SIG-M5 (cell line): ENCODE data around the gene CLIC4.
"Not testable (repeated sequence)": the region's sequence is repeated elsewhere in the genome, so short reads cannot be mapped to it uniquely, and the experiment has no call there.

Experiments used
- DNase-seq: peaks from one replicate; lab custom pipeline; 2025; lab: John Stamatoyannopoulos, UW

Gene CLIC4

DNA sequence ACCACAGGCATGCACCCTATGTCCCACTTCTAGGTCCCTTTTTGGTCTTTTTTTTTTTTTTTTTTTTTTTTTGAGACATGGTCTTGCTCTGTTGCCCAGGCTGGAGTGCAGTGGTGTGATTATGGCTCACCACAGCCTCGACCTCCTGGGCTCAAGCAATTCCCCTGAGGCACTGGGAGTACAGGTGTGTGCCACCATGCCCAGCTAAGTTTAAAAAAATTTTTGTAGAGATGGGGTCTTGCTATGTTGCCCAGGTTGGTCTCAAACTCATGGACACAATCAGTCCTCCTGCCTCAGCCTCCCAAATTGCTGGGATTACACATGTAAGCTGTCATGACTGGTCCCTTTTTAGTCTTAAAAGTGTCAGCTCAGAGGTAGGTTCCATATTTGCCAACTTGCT, 75.0 kb downstream of the CLIC4 start:
- DNase-seq = not testable (repeated sequence)

DNA sequence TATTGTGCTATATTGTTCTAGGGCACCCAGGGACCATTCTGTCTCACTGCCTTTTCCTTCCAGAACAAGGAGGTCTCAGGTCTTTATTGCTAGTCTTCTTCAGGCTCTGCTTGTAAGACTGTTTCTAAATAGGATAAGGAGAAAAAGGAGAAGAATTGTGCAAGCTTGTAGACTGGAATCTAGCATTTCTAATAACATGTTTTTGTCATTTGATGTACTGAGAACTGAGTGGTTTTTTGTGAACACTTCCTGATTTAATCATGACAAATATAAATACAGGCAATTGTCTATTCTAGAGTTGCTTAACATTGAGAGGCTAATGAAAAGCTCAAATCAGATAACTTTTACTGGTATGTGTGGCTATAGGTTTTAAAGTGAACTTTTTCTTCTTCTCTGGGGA, 77.6 kb downstream of the CLIC4 start:
- no peak for DNase-seq

DNA sequence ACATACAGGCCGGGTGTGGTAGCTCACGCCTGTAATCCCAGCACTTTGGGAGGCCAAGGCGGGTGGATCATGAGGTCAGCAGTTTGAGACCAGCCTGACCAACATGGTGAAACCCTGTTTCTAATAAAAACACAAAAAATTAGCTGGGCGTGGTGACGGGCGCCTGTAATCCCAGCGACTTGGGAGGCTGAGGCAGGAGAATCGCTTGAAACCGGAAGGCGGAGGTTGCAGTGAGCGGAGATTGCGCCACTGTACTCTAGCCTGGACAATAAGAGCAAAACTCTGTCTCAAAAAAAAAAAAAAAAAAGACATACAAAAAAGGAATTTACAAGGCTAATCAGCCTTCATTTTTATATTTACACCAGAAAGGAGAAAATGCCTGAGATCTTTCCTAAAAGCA, 78.2 kb downstream of the CLIC4 start:
- DNase-seq = not testable (repeated sequence)

DNA sequence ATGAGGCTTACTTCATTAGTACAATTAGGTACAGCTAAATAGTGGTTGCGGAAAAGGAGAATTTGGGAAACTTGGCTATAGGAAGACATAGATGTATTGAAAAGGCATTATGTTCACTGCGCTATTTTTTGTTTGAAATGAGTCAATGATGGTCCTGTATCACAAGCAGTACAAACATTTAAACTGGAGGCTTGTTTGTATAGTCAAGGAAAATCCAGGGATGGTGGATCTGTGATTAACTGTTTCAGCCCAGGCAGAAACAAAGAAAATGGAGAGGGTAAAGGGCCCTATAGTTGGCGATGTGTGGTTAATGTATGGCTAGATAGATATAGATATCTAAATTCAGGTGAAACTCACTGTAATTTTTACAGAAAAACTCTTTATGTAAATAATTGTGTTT, 79.9 kb downstream of the CLIC4 start:
- no peak for DNase-seq

DNA sequence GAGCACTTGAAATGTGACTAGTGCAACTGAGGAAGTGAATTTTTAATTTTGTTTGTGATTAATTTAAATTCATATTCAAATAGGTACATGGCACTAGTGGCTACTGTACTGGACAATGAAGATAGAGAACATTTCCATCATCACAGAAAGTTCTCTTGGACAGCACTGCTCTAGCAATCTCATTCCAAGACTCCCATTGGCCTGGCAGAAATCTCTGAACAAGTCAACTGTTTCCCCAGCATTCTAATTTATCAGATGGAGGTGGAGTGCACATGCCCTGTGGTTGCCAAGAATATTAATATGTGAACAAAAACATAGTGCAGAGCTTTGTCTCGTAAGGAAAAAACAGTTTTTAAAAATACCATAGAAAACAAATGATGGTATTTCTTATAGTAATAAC, 81.3 kb downstream of the CLIC4 start:
- no peak for DNase-seq

DNA sequence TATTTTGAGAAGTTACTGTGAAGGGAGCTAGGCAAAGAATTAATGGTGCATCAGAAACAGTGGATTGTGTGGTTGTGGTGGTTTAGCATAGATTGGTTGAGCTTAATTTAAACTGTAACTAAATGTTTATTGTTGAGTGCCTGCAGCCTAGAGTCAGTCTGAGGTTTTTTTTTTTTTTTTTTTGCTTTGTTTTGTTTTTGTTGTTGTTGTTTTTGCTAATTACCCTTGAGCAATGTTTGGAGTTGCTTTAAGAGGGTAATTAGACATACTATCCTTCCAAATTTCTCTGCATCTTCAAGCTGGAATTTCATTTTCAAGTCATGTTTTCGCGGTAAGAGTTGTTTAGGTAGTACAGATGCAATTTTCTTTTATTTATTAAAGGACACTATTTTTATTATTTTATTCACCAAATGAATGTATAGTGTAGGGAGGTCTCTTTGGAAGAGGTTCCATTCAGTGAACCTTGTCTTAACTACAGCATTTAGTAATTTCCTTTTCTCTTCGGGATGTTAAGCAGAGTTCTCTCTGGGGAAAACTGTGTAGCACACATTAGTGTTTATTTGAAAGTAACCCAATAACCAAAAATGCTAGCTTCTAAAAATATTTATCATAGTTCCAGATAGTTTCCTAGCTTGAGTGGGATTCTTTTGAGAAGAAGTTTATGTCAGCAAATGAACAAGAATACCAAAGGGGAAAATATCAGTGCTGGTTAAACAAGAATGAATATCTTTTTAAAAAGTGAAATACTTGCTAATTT, 82.3 kb downstream of the CLIC4 start:
- DNase-seq = no peak

DNA sequence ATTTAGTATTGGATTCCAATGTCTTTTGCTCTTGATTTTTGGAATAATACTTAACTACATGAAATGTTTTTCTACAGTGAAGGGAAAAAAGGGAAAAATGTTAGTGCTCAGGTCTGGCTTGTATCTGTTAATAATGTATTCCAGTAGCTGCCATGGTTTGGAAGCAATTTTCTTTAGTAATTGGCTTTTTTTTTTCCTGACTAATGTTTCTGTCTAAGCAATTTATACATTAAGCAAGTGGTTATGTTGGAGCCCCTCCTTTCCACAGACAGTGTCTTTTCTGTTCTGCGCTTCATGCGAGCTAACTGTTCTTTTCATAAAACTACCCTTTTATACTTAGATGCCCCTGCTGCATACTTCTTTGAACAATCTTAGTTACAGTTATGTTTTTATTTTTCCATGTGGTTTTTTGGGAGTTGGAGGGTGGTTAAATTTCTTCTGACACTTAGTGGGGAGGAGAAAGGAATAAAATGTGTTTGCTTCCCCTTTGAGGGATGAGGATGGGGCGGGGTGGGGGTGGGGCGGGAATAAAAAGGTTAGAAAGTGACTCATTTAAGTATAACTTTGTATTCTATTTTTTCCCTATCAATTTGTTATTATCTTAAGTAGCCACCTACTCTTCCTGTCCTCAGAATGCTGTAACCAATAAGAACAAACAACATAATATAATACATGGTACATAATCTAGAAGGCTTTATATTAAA, 83.1 kb downstream of the CLIC4 start:
- DNase-seq = no peak

DNA sequence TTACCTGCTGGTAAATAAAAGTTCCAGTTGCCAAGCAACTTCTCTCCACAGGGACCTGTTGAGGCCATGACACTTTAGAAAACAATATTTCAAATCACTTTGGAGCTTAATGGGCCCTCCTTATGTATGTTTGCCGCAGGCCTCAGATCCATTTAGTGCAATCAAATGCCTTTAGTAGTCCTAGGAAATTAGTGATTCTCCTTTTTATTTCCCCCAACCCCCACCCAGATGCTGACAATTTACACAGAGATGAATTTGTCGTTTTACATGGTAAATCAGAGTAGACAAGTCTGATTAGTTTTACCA, 83.6 kb downstream of the CLIC4 start:
- no peak for DNase-seq

DNA sequence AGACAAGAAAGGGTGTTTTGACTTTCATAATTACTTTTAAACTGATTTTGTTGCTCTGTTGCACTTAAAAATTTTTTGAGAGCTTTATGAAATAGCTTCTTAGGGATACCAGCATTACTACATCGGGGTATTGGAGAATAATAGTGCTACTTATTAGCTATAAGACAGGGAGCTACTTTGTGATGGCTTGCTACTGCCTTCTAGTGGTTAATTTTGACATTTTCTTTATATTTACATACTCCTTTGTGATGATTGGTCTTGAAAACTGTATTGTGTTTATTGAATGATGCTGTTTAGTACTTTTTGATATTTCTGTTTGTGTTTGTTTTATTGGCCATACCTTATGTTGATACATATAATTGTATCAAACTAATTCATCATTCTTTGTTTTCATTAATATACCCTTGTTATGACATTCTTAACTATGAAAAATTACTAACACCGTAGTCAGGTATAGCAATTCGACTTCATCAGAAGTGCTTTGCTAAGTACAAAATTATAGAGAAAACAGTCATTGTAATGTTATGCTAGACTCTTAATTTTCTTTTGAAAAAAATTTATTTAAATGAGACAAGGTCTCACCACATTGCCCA, 85.5 kb downstream of the CLIC4 start:
- DNase-seq = no peak

DNA sequence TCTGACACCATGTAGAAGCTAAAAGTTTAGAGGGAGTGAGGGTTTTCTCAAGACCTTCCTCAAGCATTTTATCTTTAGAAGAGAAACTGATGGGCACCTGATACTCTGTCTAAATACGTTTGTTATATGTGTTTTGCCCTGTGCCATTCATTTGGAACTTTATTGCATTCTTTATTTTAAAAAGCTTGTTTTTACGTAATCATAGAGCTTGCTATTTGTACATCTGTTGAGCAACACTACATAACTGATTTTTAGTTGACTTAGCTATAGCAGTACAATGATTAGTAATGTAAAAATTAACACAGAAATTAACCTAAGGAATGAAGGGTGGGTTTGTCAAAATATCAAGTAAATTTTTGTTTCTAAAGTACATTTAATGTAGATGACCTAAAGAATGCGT, 96.3 kb downstream of the CLIC4 start:
- no peak for DNase-seq

DNA sequence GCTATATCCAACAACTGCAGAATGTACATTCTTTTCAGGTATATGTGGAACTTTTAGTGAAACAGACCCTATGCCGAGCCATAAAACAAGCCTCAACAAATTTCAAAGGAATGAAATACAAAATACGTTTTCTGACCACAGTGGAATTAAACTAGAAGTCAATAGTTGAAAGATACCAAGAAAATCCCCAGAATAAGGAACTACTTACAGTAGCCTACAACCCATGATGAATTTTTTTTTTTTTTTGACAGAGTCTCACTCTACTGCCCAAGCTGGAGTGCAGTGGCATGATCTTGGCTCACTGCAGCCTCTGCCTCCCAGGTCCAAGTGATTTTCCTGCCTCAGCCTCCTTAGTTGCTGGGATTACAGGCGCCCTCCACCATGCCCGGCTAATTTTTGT, 101.4 kb downstream of the CLIC4 start:
- no peak for DNase-seq

DNA sequence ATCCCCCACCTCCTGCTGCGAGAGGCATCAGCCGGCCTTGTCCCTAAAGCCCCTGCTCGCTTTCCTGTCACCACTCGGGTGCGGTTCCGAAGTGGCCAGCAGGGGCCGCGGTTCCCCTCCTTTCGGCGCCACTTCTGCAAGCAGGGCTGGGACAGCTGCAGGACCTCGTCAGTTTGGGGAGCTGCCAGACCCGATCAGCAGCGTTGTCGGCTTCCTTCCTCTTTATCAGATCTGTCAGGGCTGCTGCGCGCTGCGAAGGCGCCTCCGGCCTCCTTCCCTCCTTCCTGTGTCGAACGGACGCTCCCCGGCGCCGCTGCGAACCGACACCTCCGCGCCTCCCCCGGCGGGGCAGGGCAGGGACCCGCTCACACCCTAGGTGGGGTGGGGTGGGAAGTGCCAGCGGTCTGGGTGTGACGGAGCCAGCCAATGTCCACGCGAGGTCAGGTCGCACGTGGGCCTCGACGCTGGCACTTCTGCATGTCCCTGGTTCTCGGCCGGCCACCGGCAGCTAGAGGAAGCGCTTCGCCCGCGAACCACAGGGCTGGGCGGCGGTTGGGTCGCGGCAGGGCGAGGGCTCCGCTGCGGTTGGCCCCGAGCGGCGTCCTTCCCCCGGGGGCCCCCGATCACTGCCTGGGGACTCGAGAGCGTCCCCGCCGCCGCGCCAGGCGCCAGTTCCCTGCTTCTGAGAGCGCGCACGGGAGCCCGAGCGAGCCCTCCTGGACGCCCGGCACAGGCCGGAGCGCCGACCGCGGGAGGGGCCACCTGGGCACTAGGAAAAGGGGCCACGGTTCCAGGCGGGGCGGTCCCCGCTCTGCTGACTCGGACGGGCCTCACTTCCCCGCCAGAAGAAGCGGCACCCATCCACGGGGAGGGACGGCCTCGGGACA, 103.0 kb downstream of the CLIC4 start:
- DNase-seq = peak; percentile 84

DNA sequence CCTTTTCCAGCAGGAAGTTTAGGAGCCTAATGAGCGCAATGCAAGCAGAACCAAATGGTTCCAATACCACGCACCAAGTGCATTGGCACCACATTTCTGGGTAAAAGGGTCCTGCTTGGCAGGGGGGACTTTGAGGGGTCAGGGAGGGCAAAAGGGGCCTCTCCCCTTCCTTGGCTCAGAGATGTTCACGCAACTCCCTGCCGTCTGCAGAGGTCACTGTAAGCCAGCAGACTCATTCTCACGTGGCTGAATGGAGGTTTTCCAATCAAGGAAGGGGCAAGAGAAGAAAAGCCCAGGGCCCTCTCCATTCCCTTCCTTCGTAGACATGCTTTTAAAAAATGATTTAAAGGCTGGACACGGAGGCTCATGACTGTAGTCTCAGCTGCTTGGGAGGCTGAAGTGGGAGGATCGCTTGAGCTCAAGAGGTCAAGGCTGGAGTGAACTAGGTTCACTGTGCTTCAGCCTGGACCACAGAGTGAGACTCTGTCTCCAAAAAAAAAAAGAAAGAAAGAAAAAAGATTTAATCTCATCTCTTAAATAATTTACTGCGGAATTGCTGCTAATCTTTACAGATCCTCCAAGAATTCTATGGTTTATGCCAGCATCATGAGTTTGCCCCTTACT, 104.5 kb downstream of the CLIC4 start:
- DNase-seq = no peak

DNA sequence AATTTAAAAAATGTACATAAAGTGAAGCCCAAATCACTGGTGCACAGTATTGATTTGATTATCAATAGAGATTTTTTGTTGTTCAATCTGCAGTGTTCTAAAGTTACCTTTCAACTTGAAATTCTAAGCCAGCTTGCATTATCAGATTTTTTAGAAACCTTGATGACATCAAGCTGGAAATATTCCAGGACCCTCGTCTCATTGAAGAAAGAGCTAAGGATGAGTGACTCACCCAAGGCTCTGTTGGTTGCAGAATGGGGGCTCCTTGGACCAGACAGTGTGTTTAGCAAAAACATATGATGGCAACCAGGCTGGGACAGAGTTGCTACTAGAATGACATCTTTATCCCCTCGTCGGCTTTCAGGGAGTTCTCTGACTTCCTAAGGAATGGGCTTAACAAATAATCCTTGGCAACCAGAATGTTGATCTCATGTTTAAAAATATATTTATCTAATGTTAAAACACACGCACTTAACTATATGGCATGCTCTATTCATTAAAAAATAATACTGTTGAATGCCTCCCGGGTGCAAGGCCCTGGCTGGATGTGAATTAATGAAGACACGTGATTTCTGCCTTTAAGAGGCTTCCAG, 105.2 kb downstream of the CLIC4 start:
- no peak for DNase-seq

DNA sequence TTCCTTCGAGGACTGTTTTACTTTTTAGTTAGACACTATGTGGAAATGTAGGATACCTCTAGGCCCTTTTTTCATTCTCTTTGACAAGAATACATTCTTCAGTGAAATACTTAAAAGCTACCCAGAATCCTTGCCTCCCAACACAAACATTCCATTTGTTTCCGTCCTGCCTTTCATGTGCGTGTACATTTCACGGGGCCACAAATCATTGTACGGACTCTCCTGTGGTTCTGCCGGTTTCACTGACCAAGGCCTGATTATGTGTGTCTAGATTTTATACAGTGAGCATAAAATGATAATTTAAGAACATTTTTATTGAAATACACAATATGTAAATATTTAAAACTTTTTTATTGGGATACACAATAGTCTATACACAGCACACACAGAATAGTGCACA, 108.4 kb downstream of the CLIC4 start:
- no peak for DNase-seq

DNA sequence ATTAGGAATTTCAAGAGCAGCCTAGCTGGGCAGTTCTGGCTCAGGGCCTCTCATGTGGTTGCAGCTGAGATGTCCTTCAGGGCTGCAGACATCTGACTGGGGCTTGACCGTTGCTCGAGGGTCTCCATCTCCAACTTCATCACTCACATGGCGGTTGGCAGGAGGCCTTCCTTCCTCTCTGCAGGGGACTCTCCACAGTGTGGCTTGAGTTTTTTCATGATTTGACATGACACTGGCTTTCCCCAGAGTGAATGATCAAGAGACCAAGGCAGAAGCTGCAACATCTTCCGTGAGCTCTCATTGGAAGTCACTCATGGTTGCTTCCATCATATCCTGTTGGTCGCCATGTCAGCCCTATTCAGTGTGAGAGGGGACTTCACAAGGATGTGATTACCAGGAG, 110.2 kb downstream of the CLIC4 start:
- DNase-seq = no peak

DNA sequence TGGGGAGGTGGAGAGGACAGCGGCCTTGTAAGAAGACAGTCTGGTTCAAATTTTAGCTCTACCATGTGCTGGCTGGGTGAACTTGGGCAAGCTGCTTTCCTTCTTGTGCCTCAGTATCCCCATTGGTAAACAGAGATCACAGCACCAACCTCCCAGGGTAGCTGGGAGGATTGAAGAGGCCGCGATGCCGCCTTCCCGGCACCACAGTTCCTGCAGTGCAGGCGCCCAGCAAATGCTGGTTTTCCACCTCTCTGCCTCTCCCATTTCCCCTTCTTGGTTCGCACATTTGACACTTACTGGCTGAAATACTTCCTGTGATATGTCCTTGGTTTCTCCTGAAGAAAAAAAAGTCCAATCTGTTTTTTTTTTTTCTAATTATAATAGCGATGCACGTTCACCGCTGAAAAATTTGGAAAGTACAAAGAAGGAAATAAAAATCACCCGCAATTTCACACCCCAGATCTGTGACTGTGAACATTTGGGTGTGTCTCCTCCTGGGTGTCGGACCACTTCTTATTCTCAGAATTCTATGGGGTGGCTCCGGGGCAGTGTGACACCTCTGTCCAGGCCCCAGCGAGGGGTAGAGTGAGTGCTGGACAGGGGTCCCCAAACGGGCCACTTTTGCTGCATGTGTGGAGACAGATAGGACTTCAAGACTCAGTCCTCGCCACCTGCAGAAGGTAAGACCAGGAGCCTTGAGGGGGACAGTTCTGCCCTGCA, 111.7 kb downstream of the CLIC4 start:
- DNase-seq = no peak

DNA sequence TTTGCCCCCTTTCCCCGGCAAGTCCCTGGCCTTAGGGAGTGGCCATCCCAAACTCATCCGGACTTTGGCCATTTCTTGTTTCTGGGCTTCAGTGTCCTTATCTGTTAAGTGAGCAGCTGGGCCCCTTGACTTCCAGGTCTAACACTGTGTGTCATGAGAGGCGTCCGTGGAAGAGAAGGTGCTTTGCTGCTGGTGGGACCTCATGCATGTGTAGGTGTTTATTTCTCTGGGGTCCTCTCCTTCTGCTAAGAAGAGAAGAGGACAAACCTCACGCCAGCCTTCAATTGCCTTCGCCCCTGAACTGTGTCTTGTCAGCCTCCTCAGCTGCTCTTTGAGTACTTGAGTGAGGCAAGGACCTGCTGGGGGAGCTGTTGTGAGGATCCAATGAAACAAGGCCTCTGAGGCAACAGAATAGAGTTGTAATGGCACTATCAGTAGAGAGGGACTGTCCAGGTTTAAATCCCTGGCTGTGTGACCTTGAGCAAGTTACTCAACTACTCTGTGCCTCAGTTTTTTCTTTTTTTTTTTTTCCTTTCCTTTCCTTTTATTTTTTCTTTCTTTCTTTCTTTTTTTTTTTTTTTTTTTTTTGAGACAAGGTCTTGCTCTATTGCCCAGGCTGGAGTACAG, 112.4 kb downstream of the CLIC4 start:
- DNase-seq = no peak

DNA sequence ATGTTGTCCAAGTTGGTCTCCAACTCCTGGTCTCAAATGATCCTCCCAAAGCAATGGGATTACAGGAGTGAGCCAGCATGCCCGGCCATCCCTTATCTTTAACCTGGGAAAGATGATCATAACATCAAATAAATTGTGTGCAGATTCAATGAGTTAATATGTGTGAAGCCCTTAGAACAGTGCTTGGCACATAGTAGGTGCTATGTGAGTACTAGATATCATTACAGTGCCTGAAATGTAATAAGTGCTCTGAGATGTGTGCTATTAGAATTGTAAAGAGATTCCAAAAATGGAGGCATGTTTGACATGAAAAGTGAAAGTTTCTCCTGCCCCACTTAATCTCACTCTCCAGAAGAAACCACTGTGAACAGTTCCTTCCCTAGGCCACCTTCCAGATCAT, 113.0 kb downstream of the CLIC4 start:
- no peak for DNase-seq
